H9 (cell line): Measurements from ENCODE around the gene SUPT3H. TPM values are rescaled to one million over a fixed set of nuclear protein-coding genes. Genes with fewer than 3 reads are reported as not detected.
A peak's percentile ranks its signal among the peaks of the same experiment; 100 is the strongest.

Experiments
- DNase-seq: peaks from one replicate; pipeline ENCODE4 v3.0.0-alpha.2; 2017
- H2AFZ ChIP-seq: one replicate; pipeline ENCODE4 v1.6.1; 2013; ENCODE audit warnings: mild to moderate bottlenecking, low read length, control low read depth, moderate library complexity
- H2AK5ac ChIP-seq: 2 replicates; pipeline ENCODE4 v1.6.1; 2013; ENCODE audit warnings: low read length, control low read depth, mixed read lengths; ENCODE audit not compliant: insufficient read length
- H2BK120ac ChIP-seq: one replicate; pipeline ENCODE4 v1.6.1; 2013; ENCODE audit warnings: low read depth, mild to moderate bottlenecking, low read length, control low read depth, inconsistent platforms; ENCODE audit not compliant: poor library complexity, severe bottlenecking
- H2BK12ac ChIP-seq: 2 replicates; pipeline ENCODE4 v1.6.1; 2013; ENCODE audit warnings: low read length, control low read depth, mixed read lengths, low read depth; ENCODE audit not compliant: insufficient read length
- H2BK15ac ChIP-seq: 2 replicates; pipeline ENCODE4 v1.6.1; 2013; ENCODE audit warnings: low read depth, low read length, control low read depth
- H2BK20ac ChIP-seq: one replicate; pipeline ENCODE4 v1.6.1; 2013; ENCODE audit warnings: low read depth, mild to moderate bottlenecking, low read length, control low read depth, inconsistent platforms; ENCODE audit not compliant: poor library complexity, severe bottlenecking
- H2BK5ac ChIP-seq: 2 replicates; pipeline ENCODE4 v1.6.1; 2013; ENCODE audit warnings: low read length, control low read depth, mixed read lengths; ENCODE audit not compliant: insufficient read length
- H3K14ac ChIP-seq: 2 replicates; pipeline ENCODE4 v1.6.1; 2013; ENCODE audit warnings: low read length, control low read depth; ENCODE audit not compliant: insufficient read depth
- H3K18ac ChIP-seq: 2 replicates; pipeline ENCODE4 v1.6.1; 2013; ENCODE audit warnings: low read depth, mild to moderate bottlenecking, mixed read lengths, low read length, control low read depth; ENCODE audit not compliant: insufficient read length
- H3K23ac ChIP-seq: 2 replicates; pipeline ENCODE4 v1.6.1; 2013; ENCODE audit warnings: low read length, control low read depth, mixed read lengths, low read depth; ENCODE audit not compliant: insufficient read length
- H3K23me2 ChIP-seq: 2 replicates; pipeline ENCODE4 v1.6.1; 2013; ENCODE audit warnings: low read depth, mild to moderate bottlenecking, mixed read lengths, low read length, control low read depth; ENCODE audit not compliant: insufficient read length, poor library complexity, severe bottlenecking
- H3K27ac ChIP-seq: 2 replicates; pipeline ENCODE4 v1.5.1; 2013; ENCODE audit warnings: low read length, control low read depth, mixed read lengths, low read depth; ENCODE audit not compliant: insufficient read length
- H3K27me3 ChIP-seq: 2 replicates; pipeline ENCODE4 v1.6.1; 2013; ENCODE audit warnings: low read length, control low read depth, inconsistent platforms; ENCODE audit not compliant: insufficient read depth
- H3K4ac ChIP-seq: 2 replicates; pipeline ENCODE4 v1.6.1; 2013; ENCODE audit warnings: low read depth, mild to moderate bottlenecking, control low read depth, inconsistent platforms, low read length, moderate library complexity
- H3K4me1 ChIP-seq: 2 replicates; pipeline ENCODE4 v1.6.1; 2013; ENCODE audit warnings: low read length, control low read depth, inconsistent platforms; ENCODE audit not compliant: insufficient read depth
- H3K4me2 ChIP-seq: 2 replicates; pipeline ENCODE4 v1.6.1; 2013; ENCODE audit warnings: low read length, control low read depth, mixed read lengths; ENCODE audit not compliant: insufficient read length, insufficient read depth
- H3K56ac ChIP-seq: 2 replicates; pipeline ENCODE4 v1.6.1; 2013; ENCODE audit warnings: low read depth, mild to moderate bottlenecking, mixed read lengths, low read length, control low read depth; ENCODE audit not compliant: insufficient read length
- H3K79me1 ChIP-seq: 2 replicates; pipeline ENCODE4 v1.6.1; 2013; ENCODE audit warnings: low read depth, mild to moderate bottlenecking, moderate library complexity, low read length, control low read depth, inconsistent platforms; ENCODE audit not compliant: insufficient read depth, poor library complexity, severe bottlenecking
- H3K79me2 ChIP-seq: 2 replicates; pipeline ENCODE4 v1.6.1; 2013; ENCODE audit warnings: low read length, control low read depth, inconsistent platforms; ENCODE audit not compliant: insufficient read depth
- H3K9ac ChIP-seq: 2 replicates; pipeline ENCODE4 v1.6.1; 2013; ENCODE audit warnings: low read length, control low read depth, mixed read lengths; ENCODE audit not compliant: insufficient read length; ENCODE audit errors: extremely low read depth
- H3K9me3 ChIP-seq: one replicate; pipeline ENCODE4 v1.6.1; 2013; ENCODE audit warnings: low read depth, low read length, inconsistent platforms; ENCODE audit not compliant: control insufficient read depth
- H3T11ph ChIP-seq: one replicate; pipeline ENCODE4 v1.6.1; 2013; ENCODE audit warnings: mild to moderate bottlenecking, low read length, control low read depth, inconsistent platforms
- H4K20me1 ChIP-seq: one replicate; pipeline ENCODE4 v1.6.1; 2013; ENCODE audit not compliant: control insufficient read depth, insufficient read length, insufficient read depth
- H4K5ac ChIP-seq: 2 replicates; pipeline ENCODE4 v1.6.1; 2013; ENCODE audit warnings: low read depth, mild to moderate bottlenecking, mixed read lengths, low read length, control low read depth; ENCODE audit not compliant: insufficient read length
- H4K8ac ChIP-seq: replicated peaks from 2 replicates; pipeline ENCODE4 v1.6.1; 2013; ENCODE audit warnings: low read length, control low read depth, mixed read lengths, low read depth; ENCODE audit not compliant: insufficient read length
- H4K91ac ChIP-seq: 2 replicates; pipeline ENCODE4 v1.6.1; 2013; ENCODE audit warnings: low read depth, mild to moderate bottlenecking, moderate library complexity, mixed read lengths, low read length, control low read depth; ENCODE audit not compliant: insufficient read length
- H3K27ac Mint-ChIP-seq, 3 experiments: 2 replicates in 2 of 3; 3 replicates in 1 of 3; pipeline ENCODE4 v1.8.0; 2020 to 2021; ENCODE audit warnings: mixed read lengths in 3 of 3, mild to moderate bottlenecking in 1 of 3, moderate library complexity in 1 of 3
- H3K27me3 Mint-ChIP-seq: 2 replicates; pipeline ENCODE4 v1.8.0; 2021; ENCODE audit warnings: low read depth, mild to moderate bottlenecking, moderate library complexity, mixed read lengths
- H3K36me3 Mint-ChIP-seq, 3 experiments: 2 replicates in 2 of 3; 3 replicates in 1 of 3; pipeline ENCODE4 v1.8.0; 2020 to 2021; ENCODE audit warnings: low read depth in 3 of 3, mixed read lengths in 3 of 3; ENCODE audit not compliant: insufficient read depth in 1 of 3
- H3K4me1 Mint-ChIP-seq, 2 experiments: 2 replicates each; pipeline ENCODE4 v1.8.0; 2020; ENCODE audit warnings: mixed read lengths in 2 of 2
- H3K4me3 Mint-ChIP-seq, 2 experiments: 2 replicates in 1 of 2; 3 replicates in 1 of 2; pipeline ENCODE4 v1.8.0; 2020 to 2021; ENCODE audit warnings: mild to moderate bottlenecking in 2 of 2, mixed read lengths in 2 of 2, moderate library complexity in 1 of 2
- H3K9me3 Mint-ChIP-seq, 2 experiments: 2 replicates in 1 of 2; 3 replicates in 1 of 2; pipeline ENCODE4 v1.8.0; 2020; ENCODE audit warnings: mild to moderate bottlenecking in 2 of 2, mixed read lengths in 2 of 2, moderate library complexity in 1 of 2
- CTCF ChIP-seq: fragments of 200-600 bp; sonication (generic); conservative IDR thresholded peaks from 3 replicates; pipeline ENCODE4 v1.8.0; 2021; ENCODE audit warnings: antibody characterized with exemption, mild to moderate bottlenecking
- WGBS: extraction: QIAGEN DNeasy Blood & Tissue Kit; methylation state at CpG from one replicate; pipeline ENCODE4 v1.1.7; 2013; ENCODE audit warnings: missing lambda C conversion rate, low lambda C conversion rate, mixed read lengths; ENCODE audit not compliant: insufficient read length; ENCODE audit errors: extremely low coverage; 5-methylcytosine and 5-hydroxymethylcytosine counted together
- total RNA-seq: library from RNA; stranded (reverse); gene quantifications from 2 replicates; pipeline ENCODE4 v1.2.1, GENCODE V29; 2021

SUPT3H gene
- total RNA-seq, 1 experiment from 2014 or later: 22.5 TPM

DNA sequence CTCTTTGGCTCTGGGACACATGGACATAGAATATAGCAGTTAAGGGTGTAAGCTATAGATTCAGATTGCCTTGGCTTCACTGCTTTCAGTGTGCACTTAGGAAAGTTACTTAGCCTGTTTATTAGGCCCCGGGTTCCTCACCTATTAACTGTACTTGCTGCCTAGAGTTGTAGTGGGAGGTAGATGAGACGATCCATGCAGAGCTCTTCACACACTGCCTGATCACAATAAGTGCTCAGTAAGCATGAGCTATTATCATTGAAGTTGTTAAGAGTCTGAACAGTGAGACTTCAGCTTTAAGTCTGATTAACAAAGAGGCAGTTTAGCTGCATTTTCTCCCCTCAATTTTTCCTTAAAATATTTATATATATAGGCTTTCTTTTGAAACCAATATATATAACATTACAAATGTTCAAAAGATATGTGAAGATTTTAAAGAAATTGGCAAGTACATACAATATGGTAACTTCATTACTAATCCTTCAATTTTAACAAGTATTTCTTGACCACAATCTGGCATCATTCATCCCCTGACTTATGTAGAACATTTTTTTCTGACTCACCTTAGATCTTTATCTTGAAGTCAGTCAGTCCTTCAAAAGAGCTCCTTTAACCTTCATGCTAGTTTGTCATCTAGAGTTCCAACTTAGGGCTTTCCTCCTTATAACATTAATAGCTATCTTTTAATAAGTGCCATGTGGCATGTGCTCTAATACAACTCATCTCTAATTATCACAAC is 20.5 kb upstream of the SUPT3H start:
- Histone ChIP-seq H2BK5ac (no peak overlapping the region), H3K79me1 (no peaks in the 10 kb centered on the region), H3T11ph (no peak overlapping the region), H3K4me1 (no peaks in the 10 kb centered on the region), H3K23me2 (no peaks in the 10 kb centered on the region), H3K4ac (no peak overlapping the region), H2BK15ac (no peak overlapping the region), H2BK20ac (no peak overlapping the region), H3K9ac (no peak overlapping the region), H4K5ac (no peak overlapping the region), H3K23ac (no peak overlapping the region), H3K27ac (no peak overlapping the region), H3K18ac (no peak overlapping the region), H2BK12ac (no peak overlapping the region), H3K4me2 (no peak overlapping the region), H3K27me3 (no peaks in the 10 kb centered on the region), H4K20me1 (no peaks in the 10 kb centered on the region), H4K91ac (no peak overlapping the region), H4K8ac (no peak overlapping the region), H2AK5ac (no peak overlapping the region), H3K9me3 (no peaks in the 10 kb centered on the region), H3K14ac (no peak overlapping the region), H3K56ac (no peak overlapping the region), H2AFZ (no peak overlapping the region), H3K79me2 (no peaks in the 10 kb centered on the region), H2BK120ac (no peak overlapping the region)
- WGBS: no CpG with 5 or more reads among the region's 2 CpGs
- no peak for TF ChIP-seq CTCF
- H3K36me3 Mint-ChIP-seq: no peaks in the 10 kb centered on the region
- H3K4me1 Mint-ChIP-seq: no peaks in the 10 kb centered on the region
- no peaks in the 10 kb centered on the region for H3K9me3 Mint-ChIP-seq
- no peak overlapping the region for H3K4me3 Mint-ChIP-seq
- no peak for DNase-seq
- peaks cover 3% of the 10 kb centered on the region for H3K27me3 Mint-ChIP-seq
- H3K27ac Mint-ChIP-seq: peak overlapping the region in 1 of 3 experiments; percentile 85; a peak in 1 of 7 replicates
